ENCODE data around the gene PEAK1. TPM values are rescaled to one million over a fixed set of nuclear protein-coding genes. Genes with fewer than 3 reads are reported as not detected.

The PEAK1 gene
- total RNA-seq, 1 experiment from 2014 or later = 21.2 TPM

DNA sequence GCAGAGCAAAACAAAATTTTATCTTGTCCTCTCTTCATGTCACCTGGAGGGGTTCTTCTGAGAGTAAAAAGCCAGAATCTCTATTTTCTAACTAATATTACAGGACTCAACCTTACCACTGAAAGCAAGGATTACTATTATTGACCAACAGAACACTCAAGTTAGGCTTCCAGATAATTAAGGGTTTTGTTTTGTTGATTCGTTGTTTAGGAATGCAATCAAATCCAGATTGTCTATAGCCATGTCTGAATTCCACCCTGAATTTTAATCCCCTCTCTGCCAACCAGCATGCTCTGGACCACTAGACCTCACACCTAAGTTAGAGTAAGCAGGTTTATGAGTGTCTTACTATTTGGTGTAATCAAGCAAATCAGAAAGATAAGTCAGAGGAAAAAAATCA lies 90.7 kb downstream of the PEAK1 start:
- H3K23ac ChIP-seq (ENCODE audit: insufficient read length, low read depth, low read length) = no peak overlapping the region

More for the DNA sequence above, 90.7 kb downstream of the PEAK1 start:
- no peak overlapping the region for H3K4ac ChIP-seq (ENCODE audit: low read depth, low read length)
- no peak overlapping the region for H4K8ac ChIP-seq (replicated peaks; ENCODE audit: insufficient read length, low read depth, low read length)
- H3K4me3 Mint-ChIP-seq = no peak overlapping the region
- H2AK5ac ChIP-seq (ENCODE audit: insufficient read length, low read length) = no peak overlapping the region
- H2BK15ac ChIP-seq (ENCODE audit: low read depth, low read length) = no peak overlapping the region
- no peak overlapping the region for H3K18ac ChIP-seq (ENCODE audit: insufficient read length, low read depth, low read length)
- no peak overlapping the region for H2AFZ ChIP-seq (ENCODE audit: low read length)
- H3K27ac Mint-ChIP-seq = no peak overlapping the region
- H3K9ac ChIP-seq (ENCODE audit: extremely low read depth, insufficient read length, low read length) = no peak overlapping the region
- no peaks in the 10 kb centered on the region for H3K9me3 ChIP-seq (ENCODE audit: control insufficient read depth, low read depth, low read length)
- H3K79me2 ChIP-seq (ENCODE audit: insufficient read depth, low read length) = no peaks in the 10 kb centered on the region; the same call in 1 of the 2 replicates
- no peak overlapping the region for H2BK12ac ChIP-seq (ENCODE audit: insufficient read length, low read depth, low read length)
- H3K4me2 ChIP-seq (ENCODE audit: insufficient read depth, insufficient read length, low read length) = no peak overlapping the region
- peaks cover 3 to 4% of the 10 kb centered on the region in 2 experiments; a peak in 2 of 5 replicates for H3K9me3 Mint-ChIP-seq
- no peak for TF ChIP-seq CTCF (conservative IDR thresholded peaks at IDR 0.05)
- no CpG with 5 or more reads among the region's 1 CpG for WGBS (ENCODE audit: extremely low coverage, insufficient read length, low lambda C conversion rate)
- no peaks in the 10 kb centered on the region for H3K27me3 Mint-ChIP-seq (ENCODE audit: low read depth)
- DNase-seq = no peak
- H3T11ph ChIP-seq (ENCODE audit: low read length) = no peak overlapping the region
- no peak overlapping the region for H2BK5ac ChIP-seq (ENCODE audit: insufficient read length, low read length)
- H3K36me3 Mint-ChIP-seq (ENCODE audit: insufficient read depth in 1 of 3, low read depth in 3 of 3) = peaks cover 0 to 7% (median 0%) of the 10 kb centered on the region in 3 experiments; a peak in 2 of 7 replicates
- no peak overlapping the region for H4K5ac ChIP-seq (ENCODE audit: insufficient read length, low read depth, low read length)
- no peak overlapping the region for H3K27ac ChIP-seq (ENCODE audit: insufficient read length, low read depth, low read length)
- H3K56ac ChIP-seq (ENCODE audit: insufficient read length, low read depth, low read length) = no peak overlapping the region
- H3K14ac ChIP-seq (ENCODE audit: insufficient read depth, low read length) = no peak overlapping the region
- no peaks in the 10 kb centered on the region for H3K79me1 ChIP-seq (ENCODE audit: insufficient read depth, low read depth, low read length, poor library complexity, severe bottlenecking)
- no peaks in the 10 kb centered on the region for H3K23me2 ChIP-seq (ENCODE audit: insufficient read length, low read depth, low read length, poor library complexity, severe bottlenecking)
- H2BK20ac ChIP-seq (ENCODE audit: low read depth, low read length, poor library complexity, severe bottlenecking) = no peak overlapping the region
- no peak overlapping the region for H2BK120ac ChIP-seq (ENCODE audit: low read depth, low read length, poor library complexity, severe bottlenecking)
- H4K20me1 ChIP-seq (ENCODE audit: control insufficient read depth, insufficient read depth, insufficient read length) = no peaks in the 10 kb centered on the region
- H3K27me3 ChIP-seq (ENCODE audit: insufficient read depth, low read length) = no peaks in the 10 kb centered on the region
- H4K91ac ChIP-seq (ENCODE audit: insufficient read length, low read depth, low read length) = no peak overlapping the region
- no peaks in the 10 kb centered on the region for H3K4me1 ChIP-seq (ENCODE audit: insufficient read depth, low read length)
- H3K4me1 Mint-ChIP-seq = peaks cover 12 to 25% of the 10 kb centered on the region in 2 experiments

Measured in H9 (cell line).